Peyer's patch (tissue), 4 donors: ENCODE data around the gene HNRNPH1.

Experiments
- CTCF ChIP-seq, 6 experiments: fragments of 450-650 bp in 4 of 6; fragments of 200-600 bp in 2 of 6; sonication (generic) in 1 of 6; IDR thresholded peaks; one replicate each; pipeline ENCODE4 v1.5.1; 2017 to 2019; ENCODE audit warnings: antibody characterized with exemption in 6 of 6, mild to moderate bottlenecking in 3 of 6, moderate library complexity in 1 of 6
- POLR2A ChIP-seq, 2 donors: fragments of 450-650 bp; IDR thresholded peaks; one replicate each; pipeline ENCODE4 v1.5.1; 2017; ENCODE audit warnings: antibody characterized with exemption in 2 of 2, mild to moderate bottlenecking in 2 of 2, moderate library complexity in 2 of 2

DNA sequence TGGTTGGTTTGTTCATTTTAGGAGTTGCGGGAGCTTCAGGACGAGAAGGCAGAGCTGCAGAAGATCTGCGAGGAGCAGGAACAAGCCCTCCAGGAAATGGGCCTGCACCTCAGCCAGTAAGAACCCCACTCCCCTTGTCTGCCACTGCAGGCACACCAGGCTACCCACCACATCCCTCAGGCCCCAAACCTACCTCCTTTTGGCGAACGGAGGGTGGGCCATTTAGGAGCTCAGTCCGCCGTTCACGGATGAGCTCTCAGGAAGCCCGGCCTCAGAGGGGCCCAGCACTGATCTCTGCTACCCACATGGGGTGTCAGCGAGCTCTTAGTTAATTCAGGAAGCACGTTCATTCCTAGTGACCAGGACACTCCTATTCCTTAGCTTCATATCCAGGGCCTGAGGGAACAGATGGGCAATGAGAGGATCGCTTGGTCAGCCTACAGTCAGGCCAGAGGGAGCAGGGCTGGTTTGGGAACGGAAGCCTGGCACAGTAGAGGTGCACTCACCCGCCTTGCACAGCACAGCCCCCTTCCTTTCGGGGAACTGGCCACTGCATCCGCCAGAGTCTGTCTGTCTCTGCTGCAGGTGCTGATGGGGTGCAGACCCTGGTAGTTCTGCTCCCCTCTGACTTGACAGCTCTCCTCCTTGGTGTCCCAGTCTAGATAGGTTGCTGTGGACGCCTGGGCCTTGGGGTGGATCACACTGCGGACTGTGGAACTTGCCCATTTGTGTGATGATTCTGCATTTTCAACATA is 21.4 kb downstream of the HNRNPH1 start:
- TF ChIP-seq CTCF (IDR thresholded peaks at IDR 0.05) (no peak), POLR2A (IDR thresholded peaks at IDR 0.05) (no peak)
